Uterus (tissue), 4 donors: ENCODE measurements around the gene FOXN3. TPM values are rescaled to one million over a fixed set of nuclear protein-coding genes. Genes with fewer than 3 reads are reported as not detected.

Experiments
- DNase-seq, 2 donors: peaks; one replicate each; pipeline ENCODE4 v3.0.0-alpha.2; 2019 to 2020
- H3K27ac ChIP-seq, 2 donors: fragments of 200-600 bp; sonication (generic); 1 replicate in 1 of 2; 2 replicates in 1 of 2; pipeline ENCODE4 v1.5.1; 2016 to 2018
- H3K27me3 ChIP-seq, 2 donors: fragments of 200-600 bp; sonication (generic); one replicate each; pipeline ENCODE4 v1.5.1; 2018 to 2019; ENCODE audit warnings: control low read depth in 1 of 2
- H3K36me3 ChIP-seq, 2 donors: fragments of 200-600 bp; sonication (generic); one replicate each; pipeline ENCODE4 v1.5.1; 2019; ENCODE audit warnings: control low read depth in 1 of 2
- H3K4me1 ChIP-seq, 2 donors: fragments of 200-600 bp; sonication (generic); one replicate each; pipeline ENCODE4 v1.5.1; 2018 to 2019; ENCODE audit warnings: control low read depth in 1 of 2
- H3K4me3 ChIP-seq, 2 donors: fragments of 200-600 bp; sonication (generic); 1 replicate in 1 of 2; 2 replicates in 1 of 2; pipeline ENCODE4 v1.5.1; 2018 to 2019; ENCODE audit warnings: mild to moderate bottlenecking in 1 of 2
- H3K9me3 ChIP-seq, 2 donors: fragments of 200-600 bp; sonication (generic); one replicate each; pipeline ENCODE4 v1.5.1; 2019; ENCODE audit warnings: control low read depth in 1 of 2
- CTCF ChIP-seq, 4 experiments: fragments of 200-600 bp in 2 of 4; fragments of 450-650 bp in 2 of 4; sonication (generic) in 2 of 4; IDR thresholded peaks; one replicate each; pipeline ENCODE4 v1.5.1; 2016 to 2019; ENCODE audit warnings: antibody characterized with exemption in 4 of 4, mild to moderate bottlenecking in 2 of 4, moderate library complexity in 1 of 4
- POLR2A ChIP-seq, 2 donors: fragments of 450-650 bp; IDR thresholded peaks; one replicate each; pipeline ENCODE4 v1.6.1; 2016; ENCODE audit warnings: antibody characterized with exemption in 2 of 2, mild to moderate bottlenecking in 1 of 2, moderate library complexity in 1 of 2
- intact Hi-C: fragments of 100-400 bp; cut with DNase I; formaldehyde crosslinking; loops from one replicate; pipeline ENCODE4 v1.15.1; 2023; ENCODE audit warnings: low total_unique reads
- total RNA-seq, 4 donors: library from RNA; depleted of rRNA in 3 of 4; stranded (reverse); fragments of >200 nt in 3 of 4; gene quantifications; one replicate each; pipeline versions ENCODE4 v1.1.0 to v1.2.4, GENCODE V29; 2014 to 2023
- donor health status: DM: yes; HTN: yes; CAD: no.

FOXN3 gene
- total RNA-seq, 4 donors from 2014 or later, result 37.7 to 103 (median 74.9) TPM

DNA sequence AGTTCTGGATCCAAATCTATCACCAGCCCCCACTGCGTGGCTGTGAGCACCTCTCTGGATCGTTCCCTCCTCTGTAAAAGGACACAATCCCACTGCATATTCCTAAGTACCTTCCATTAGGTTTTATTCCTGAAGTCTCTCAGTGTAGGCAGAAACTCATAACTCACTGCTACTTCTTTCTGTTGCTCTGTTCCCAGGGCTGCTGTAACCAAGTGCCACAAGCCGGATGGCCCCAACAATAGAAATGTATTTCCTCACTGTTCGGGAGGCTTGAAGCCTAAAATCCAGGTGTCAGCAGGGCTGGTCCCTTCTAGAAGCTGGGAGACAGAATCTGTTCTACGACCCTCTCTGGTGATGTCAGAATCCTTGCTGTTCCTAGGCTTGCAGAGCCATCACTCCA, 24.9 kb downstream of the FOXN3 start:
- no peak for DNase-seq
- no peaks in the 10 kb centered on the region for H3K36me3 ChIP-seq
- H3K4me1 ChIP-seq, result no peaks in the 10 kb centered on the region
- intact Hi-C loops, result no loop called here
- no peak overlapping the region for H3K27ac ChIP-seq
- no peaks in the 10 kb centered on the region for H3K9me3 ChIP-seq
- H3K4me3 ChIP-seq, result no peak overlapping the region
- no peak for TF ChIP-seq CTCF (IDR thresholded peaks at IDR 0.05)
- no peak for TF ChIP-seq POLR2A (IDR thresholded peaks at IDR 0.05)
- H3K27me3 ChIP-seq, result no peaks in the 10 kb centered on the region

- H3K9me3 ChIP-seq, result no peaks in the 10 kb centered on the region
- H3K27me3 ChIP-seq, result no peaks in the 10 kb centered on the region
- no peak overlapping the region for H3K27ac ChIP-seq
- no peak for DNase-seq
- no peak overlapping the region for H3K4me3 ChIP-seq
- H3K4me1 ChIP-seq, result no peaks in the 10 kb centered on the region
- intact Hi-C loops, result no loop called here
- TF ChIP-seq CTCF (IDR thresholded peaks at IDR 0.05) (no peak), POLR2A (IDR thresholded peaks at IDR 0.05) (no peak)
- H3K36me3 ChIP-seq, result no peaks in the 10 kb centered on the region
Measured at GRCh38 chr14:89391556-89391955, 25.5 kb downstream of the FOXN3 start.

GRCh38 chr14:89391123-89391522, 25.9 kb downstream of the FOXN3 start:
- H3K4me3 ChIP-seq, result no peak overlapping the region
- H3K27me3 ChIP-seq, result no peaks in the 10 kb centered on the region
- TF ChIP-seq CTCF (IDR thresholded peaks at IDR 0.05) (no peak), POLR2A (IDR thresholded peaks at IDR 0.05) (no peak)
- no peaks in the 10 kb centered on the region for H3K36me3 ChIP-seq
- H3K9me3 ChIP-seq, result no peaks in the 10 kb centered on the region
- H3K27ac ChIP-seq, result no peak overlapping the region
- H3K4me1 ChIP-seq, result peaks cover 0 to 3% of the 10 kb centered on the region in 2 donors
- no peak for DNase-seq
- intact Hi-C loops, result no loop called here

DNA sequence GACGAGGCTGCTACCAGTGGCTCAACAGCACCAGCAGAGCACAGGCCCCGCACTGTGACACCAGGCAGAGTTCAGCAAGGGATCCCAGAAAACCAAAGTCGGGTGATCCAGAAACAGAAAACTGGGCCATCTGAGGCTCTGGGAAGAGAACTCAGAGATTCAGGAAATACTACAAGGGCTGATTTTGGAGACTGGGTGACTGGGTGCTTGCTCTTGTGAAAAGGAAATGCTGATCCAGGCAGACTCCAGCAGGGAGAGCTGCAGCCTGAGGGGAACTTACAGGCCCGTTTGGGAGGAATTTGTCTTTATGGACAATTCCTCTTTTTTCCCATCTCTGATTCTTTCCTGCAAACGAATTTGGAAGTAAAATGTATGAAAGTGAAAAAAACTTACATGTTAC, 28.2 kb downstream of the FOXN3 start:
- H3K4me3 ChIP-seq, result no peak overlapping the region
- peaks cover 0 to 8% of the 10 kb centered on the region in 2 donors for H3K4me1 ChIP-seq
- no peak for TF ChIP-seq CTCF (IDR thresholded peaks at IDR 0.05)
- TF ChIP-seq POLR2A (IDR thresholded peaks at IDR 0.05), result no peak
- intact Hi-C loops, result no loop called here
- H3K27ac ChIP-seq, result no peak overlapping the region
- H3K36me3 ChIP-seq, result no peaks in the 10 kb centered on the region
- DNase-seq, result no peak
- no peaks in the 10 kb centered on the region for H3K27me3 ChIP-seq
- H3K9me3 ChIP-seq, result no peaks in the 10 kb centered on the region

GRCh38 chr14:89387922-89388685, 28.9 kb downstream of the FOXN3 start:
- intact Hi-C loops, result no loop called here
- no peak for DNase-seq
- H3K27ac ChIP-seq, result no peak overlapping the region
- H3K36me3 ChIP-seq, result no peaks in the 10 kb centered on the region
- no peaks in the 10 kb centered on the region for H3K27me3 ChIP-seq
- peaks cover 0 to 8% of the 10 kb centered on the region in 2 donors for H3K4me1 ChIP-seq
- TF ChIP-seq CTCF (IDR thresholded peaks at IDR 0.05), result no peak
- TF ChIP-seq POLR2A (IDR thresholded peaks at IDR 0.05), result no peak
- H3K4me3 ChIP-seq, result no peak overlapping the region
- H3K9me3 ChIP-seq, result no peaks in the 10 kb centered on the region
